A549 (cell line): ENCODE data around the gene ZBTB43.

ENCODE experiments used
- NPAS2 ChIP-seq: fragments of 250-450 bp; sonication (Bioruptor Pico); IDR thresholded peaks from 2 replicates; pipeline ENCODE4 v1.8.0; 2022; ENCODE audit warnings: mild to moderate bottlenecking, moderate library complexity, borderline replicate concordance
- NR3C1 ChIP-seq: fragments of >200 bp; sonication (Bioruptor Twin); formaldehyde crosslinking; IDR thresholded peaks from 3 replicates; pipeline ENCODE4 v1.6.1; 2017
- POLR2A ChIP-seq: IDR thresholded peaks from 2 replicates; pipeline ENCODE4 v1.6.1; 2012; ENCODE audit warnings: mild to moderate bottlenecking, low read length
- POLR2AphosphoS2 ChIP-seq: conservative IDR thresholded peaks from 2 replicates; pipeline ENCODE4 v1.6.1; 2012; ENCODE audit warnings: low read length, improper control_type of control experiment, inconsistent platforms
- TF ChIP-seq, protein P1 (sequence below): fragments of >200 bp; sonication (Bioruptor Twin); formaldehyde crosslinking; IDR thresholded peaks from 3 replicates; pipeline ENCODE4 v1.5.1; 2016
- TF ChIP-seq, protein P2 (sequence below): IDR thresholded peaks from 2 replicates; pipeline ENCODE4 v1.6.1; 2012

DNA sequence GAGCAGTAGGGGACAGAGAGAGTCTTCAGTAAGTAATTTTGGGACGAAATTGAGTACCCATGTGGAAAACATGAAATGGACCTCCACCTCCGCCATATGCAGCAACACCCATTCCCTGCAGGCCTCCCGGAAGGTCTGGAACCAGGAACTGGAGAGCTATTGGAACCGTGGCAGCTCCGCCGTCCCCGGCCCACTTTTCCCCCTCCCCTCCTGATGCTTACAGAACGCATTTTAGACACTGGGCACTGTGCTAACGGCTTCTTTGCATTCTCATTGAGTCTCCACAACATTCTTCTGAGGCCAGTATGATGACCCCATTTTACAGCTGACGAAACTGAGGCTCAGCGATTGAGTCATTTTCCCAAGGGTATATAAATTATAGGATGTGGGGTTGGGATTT lies 20.4 kb upstream of the ZBTB43 start:
- TF ChIP-seq, protein P1, sequence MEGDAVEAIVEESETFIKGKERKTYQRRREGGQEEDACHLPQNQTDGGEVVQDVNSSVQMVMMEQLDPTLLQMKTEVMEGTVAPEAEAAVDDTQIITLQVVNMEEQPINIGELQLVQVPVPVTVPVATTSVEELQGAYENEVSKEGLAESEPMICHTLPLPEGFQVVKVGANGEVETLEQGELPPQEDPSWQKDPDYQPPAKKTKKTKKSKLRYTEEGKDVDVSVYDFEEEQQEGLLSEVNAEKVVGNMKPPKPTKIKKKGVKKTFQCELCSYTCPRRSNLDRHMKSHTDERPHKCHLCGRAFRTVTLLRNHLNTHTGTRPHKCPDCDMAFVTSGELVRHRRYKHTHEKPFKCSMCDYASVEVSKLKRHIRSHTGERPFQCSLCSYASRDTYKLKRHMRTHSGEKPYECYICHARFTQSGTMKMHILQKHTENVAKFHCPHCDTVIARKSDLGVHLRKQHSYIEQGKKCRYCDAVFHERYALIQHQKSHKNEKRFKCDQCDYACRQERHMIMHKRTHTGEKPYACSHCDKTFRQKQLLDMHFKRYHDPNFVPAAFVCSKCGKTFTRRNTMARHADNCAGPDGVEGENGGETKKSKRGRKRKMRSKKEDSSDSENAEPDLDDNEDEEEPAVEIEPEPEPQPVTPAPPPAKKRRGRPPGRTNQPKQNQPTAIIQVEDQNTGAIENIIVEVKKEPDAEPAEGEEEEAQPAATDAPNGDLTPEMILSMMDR, result no peak
- TF ChIP-seq, protein P2, sequence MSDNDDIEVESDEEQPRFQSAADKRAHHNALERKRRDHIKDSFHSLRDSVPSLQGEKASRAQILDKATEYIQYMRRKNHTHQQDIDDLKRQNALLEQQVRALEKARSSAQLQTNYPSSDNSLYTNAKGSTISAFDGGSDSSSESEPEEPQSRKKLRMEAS, result no peak
- no peak for TF ChIP-seq NR3C1
- no peak for TF ChIP-seq POLR2A
- TF ChIP-seq NPAS2 (CRISPR knock-in tag), result no peak
- no peak for TF ChIP-seq POLR2AphosphoS2
